Erythroblast (primary cell): Measurements from ENCODE around the gene HDGFL2.

ENCODE experiments used
- GATA1 ChIP-seq: IDR thresholded peaks from 2 replicates; pipeline ENCODE4 v1.6.1; 2011; ENCODE audit warnings: low read depth, mild to moderate bottlenecking, control low read depth, low read length, moderate library complexity
- POLR2A ChIP-seq: IDR thresholded peaks from 2 replicates; pipeline ENCODE4 v1.6.1; 2011; ENCODE audit warnings: mild to moderate bottlenecking, low read length

DNA sequence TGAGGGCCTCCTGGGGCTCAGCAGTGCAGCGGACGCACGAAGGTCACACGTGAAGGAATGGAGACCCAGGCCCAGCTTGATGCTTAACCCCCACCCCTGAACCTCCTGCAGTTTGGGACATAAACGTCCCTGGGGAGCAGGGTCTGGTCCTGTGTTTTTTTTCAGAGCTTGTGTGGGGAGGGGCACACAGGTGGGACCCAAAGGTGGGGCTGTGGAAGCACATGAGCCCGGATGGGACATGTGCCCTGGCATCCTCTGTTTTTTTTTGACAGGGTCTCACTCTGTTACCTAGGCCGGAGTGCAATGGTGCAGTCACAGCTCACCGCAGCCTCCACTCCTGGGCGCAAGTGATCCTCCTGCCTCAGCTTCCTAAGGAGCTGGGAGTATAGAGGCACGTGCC lies 35.0 kb upstream of the HDGFL2 start:
- TF ChIP-seq POLR2A (no peak), GATA1 (no peak)
